HG03139 (cell line): ENCODE measurements around the gene TMEM255B.
"Not testable (repeated sequence)": the region's sequence is repeated elsewhere in the genome, so short reads cannot be mapped to it uniquely, and the experiment has no call there.

Experiments used
- ATAC-seq: cut with Tn5 transposase; IDR thresholded peaks from one replicate; pipeline ENCODE4 v1.9.1; 2021; ENCODE audit not compliant: unreplicated experiment

TMEM255B gene

DNA sequence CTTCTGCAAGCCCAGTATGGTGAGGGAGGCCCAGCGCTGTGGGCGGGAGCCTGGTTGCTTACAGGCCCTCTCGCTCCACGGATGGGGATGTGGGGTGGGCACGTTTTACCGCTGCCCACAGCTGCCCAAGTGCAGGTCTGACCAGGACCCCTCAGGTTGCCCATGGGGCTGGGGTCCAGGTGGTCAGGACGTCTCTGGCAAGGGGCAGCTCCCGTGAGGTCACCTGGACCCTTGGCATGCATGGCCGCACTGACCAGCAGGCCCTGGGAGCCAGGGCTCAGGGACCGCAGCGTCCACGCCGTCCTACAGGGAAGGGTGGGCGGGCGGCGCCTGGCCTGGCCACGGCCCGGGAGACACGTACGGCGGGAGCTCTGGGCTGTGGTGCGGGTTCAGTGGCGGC is 72.0 kb downstream of the TMEM255B start:
- no peak for ATAC-seq

DNA sequence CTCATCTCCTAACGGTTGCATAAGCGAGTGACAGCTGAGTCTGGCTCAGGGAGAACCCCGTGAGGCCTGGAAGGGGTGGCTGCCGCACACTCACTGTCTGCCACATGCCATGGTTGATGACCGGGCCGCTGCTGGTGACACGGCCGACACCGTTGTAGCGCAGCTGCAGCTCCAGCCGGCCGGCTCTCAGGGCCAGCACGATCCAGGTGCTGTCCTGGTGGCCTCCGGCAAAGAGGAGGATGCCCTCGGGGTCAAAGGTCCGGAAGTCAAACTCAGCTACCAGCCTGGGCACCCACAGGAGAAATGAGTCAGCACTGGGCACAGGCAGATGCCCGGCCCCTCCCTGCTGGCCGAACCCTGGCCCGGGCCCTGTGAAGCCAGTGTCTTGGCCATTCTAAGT is 73.2 kb downstream of the TMEM255B start:
- ATAC-seq = no peak

DNA sequence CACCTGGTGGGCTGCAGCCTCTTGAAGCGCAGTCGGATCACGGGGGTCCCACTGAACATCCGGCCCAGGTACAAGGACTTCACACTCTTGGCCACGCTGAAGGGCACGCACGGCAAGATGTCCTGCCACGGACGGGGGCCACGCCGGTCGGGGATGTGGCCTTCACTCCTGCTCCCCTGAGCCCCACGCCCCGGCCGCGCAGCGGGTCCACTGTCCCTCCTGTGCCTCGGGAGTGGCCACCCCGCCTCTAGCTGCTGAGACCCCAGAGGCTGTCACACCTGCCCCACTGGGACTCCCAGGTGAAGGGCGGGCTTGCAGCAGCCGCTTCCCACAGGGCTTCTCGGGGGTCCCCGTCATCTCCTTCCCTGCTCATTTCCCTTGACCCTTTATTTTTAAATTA is 73.6 kb downstream of the TMEM255B start:
- no peak for ATAC-seq

- no peak for ATAC-seq
These were observed 74.2 kb downstream of the TMEM255B start for GRCh38 chr13:113833111-113833830.

GRCh38 chr13:113834006-113834405 is 75.0 kb downstream of the TMEM255B start:
- ATAC-seq = not testable (repeated sequence)

DNA sequence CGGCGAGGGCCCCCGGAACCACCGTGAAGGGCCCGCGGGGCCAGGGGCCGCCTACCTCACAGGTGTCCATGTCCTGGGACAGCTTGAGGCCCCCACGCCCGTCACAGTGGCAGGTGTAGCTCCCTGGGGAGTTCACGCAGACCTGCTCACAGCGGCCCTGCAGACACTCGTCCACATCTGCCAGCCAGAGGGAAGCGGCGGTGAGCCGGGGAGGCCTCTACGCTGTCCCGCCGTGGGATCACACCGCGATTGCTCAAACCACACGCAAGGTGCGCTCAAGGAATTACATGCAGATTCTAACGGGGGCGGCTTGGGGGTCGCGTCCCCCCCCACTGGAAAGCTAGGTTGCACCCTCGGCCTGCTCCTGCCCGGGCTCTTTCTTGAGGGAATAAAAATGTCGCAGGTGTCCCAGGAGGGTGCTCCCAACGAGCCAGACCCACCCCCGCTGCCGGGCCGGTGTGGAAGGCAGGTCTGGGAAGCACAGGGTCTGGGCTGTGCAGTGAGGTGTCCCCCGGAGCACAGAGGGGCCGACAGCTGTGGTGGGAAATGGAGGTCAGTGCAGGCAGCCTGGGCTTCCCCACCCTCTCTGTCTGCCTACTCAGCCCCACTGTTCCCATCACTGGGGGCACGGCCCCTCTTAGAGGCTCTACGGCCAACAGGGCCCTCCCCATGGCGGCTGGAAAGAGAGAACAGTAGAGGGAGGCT is 75.6 kb downstream of the TMEM255B start:
- no peak for ATAC-seq

GRCh38 chr13:113835461-113836270 is 76.6 kb downstream of the TMEM255B start:
- no peak for ATAC-seq

DNA sequence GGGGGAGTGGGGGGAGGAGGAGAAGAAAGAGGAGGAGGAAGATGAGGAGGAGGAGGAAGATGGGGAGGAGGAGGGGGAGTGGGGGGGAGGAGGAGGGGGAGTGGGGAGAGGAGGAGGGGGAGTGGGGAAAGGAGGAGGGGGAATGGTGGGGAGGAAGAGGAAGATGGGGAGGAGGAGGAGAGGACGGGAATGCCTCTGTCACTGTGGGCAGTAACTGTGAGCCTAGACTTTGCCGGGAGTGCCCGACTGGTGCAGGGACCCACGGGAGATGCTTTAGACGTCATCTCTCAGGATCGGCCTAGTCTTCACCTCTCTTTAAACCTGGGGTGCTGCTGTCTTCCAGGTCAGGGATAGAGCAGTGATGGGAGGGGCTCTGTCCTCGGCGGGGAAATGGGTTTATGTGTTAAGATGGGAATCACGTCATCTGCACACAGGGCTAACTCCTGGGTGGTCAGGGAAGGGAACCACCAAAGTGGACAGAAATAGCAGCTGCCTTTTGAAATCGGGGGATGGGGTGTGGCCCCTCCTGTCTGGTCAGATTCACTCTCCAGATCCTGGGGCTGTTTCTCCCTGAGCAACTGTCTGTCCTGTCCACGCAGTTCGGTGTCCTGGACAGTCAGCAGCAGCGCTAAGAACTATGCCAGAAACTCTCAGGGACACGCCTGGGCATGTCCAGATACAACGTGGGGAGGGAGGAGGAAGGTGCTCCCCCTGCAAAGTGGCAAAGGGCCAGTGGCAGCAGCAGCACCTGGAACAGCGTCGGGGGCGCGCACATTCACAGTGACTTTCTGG is 77.9 kb downstream of the TMEM255B start:
- no peak for ATAC-seq

DNA sequence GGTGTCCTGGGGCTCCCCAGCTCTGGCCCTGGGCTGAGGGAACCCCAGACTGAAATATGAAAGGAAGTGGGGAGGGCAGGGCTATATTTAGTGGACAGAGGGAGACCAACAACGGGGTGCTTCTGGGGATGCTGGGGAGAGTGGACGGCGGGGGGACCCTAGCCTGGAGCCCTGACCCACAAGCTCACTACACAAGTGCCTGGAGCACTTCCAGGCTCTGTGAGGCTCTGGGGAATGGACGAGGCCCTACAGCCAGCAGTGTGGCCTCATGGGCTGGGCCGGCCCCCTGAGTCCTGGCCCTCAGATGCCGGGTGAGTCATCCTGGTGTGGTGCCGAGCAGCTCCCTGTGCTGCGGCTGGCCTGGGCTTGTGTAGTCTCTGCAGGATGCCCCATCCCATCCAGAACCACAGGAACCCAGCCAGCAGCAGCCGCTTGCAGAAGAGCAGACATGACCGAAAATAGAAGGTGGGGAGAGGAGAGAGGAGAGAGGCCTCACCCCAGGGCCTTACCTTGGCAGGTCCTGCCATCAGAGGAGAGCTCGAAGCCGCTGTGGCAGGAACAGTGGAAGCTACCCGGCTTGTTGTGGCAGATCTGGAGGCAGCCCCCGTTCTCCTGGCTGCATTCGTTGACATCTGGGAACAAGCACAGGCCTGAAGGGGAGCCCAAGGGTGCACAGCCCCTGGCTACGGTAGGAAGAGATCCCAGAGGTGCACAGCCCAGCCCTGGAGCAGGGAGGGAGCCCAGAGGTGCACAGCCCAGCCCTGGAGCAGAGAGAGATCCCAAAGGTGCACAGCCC is 78.7 kb downstream of the TMEM255B start:
- no peak for ATAC-seq

GRCh38 chr13:113838711-113839201 is 79.7 kb downstream of the TMEM255B start:
- ATAC-seq = no peak

DNA sequence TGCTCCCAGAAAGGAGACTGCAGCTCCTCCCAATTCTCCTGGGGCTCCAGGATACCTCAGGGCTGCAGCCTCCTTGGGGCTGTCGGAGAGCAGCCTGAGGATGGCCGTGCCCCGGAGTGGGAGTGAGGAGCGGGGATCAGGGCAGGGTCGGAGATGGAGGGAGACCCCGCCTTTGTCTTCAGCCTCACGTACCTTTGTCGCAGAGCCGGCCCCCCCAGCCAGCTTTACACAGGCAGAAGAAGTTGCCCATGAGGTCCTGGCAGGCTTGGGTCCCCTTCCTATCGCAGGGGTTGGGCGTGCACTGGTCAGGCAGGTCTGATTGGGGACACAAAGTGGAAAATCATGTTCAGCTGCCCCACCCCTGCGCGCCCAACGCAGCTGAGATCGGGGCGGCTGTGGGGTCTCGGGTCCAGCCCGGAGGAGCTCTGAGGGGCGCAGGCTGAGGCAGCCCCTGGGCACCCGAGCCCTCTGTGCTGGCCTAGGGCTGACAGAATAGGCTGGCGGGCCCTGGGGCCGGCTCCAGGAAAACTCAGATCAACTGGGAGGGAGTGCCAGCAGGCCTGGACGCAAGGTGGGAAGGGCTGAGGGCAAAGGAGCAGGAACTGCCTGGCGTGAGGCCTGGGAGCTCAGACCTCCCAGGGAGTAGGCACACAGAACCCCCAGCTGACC is 80.6 kb downstream of the TMEM255B start:
- ATAC-seq = no peak

GRCh38 chr13:113840541-113841352 is 81.7 kb downstream of the TMEM255B start:
- ATAC-seq = no peak

DNA sequence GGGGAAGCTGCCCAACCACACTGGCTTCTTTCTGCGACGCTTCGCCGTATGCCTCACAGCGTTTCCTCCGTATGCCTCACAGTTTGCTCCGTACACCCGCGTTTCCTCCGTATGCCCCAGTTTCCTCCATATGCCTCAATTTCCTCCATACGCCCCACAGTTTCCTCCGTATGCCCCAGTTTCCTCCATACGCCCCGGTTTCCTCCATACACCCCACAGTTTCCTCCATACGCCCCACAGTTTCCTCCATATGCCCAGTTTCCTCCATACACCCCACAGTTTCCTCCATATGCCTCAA is 82.3 kb downstream of the TMEM255B start:
- no peak for ATAC-seq

DNA sequence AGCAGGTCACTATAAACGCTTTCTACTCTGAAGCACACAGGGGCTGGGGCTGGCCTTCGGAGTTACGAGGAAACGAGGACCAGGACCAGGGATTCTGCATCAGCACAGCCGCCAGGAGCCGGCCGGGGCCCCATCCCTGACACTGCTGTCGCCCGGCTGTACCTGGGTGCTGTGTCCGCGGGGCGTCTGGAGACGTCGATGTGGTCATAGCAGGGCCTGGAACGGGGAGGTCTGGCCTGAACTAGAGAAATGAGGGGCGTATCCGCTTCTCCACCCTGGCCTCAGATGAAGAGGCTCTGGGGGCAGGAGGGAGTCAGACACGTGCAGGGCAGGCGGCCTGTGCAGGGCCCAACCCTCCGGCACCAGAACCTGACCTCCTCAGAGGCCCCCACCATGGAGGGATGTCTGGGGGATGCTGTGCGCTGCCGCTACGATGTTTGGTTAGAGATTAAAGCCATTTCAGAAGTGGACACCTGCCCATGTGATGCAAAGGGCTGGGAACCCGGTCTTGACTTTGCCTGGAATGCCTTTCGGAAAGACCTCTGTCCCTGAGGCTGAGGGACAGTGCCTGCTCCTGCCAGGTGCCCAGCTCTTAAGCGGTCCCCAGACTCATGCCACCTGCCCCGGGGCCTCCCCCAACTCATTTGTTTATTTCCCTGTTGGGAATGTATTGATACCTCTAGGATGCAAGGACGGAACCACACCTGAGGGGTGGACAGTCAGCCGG is 83.5 kb downstream of the TMEM255B start:
- no peak for ATAC-seq

DNA sequence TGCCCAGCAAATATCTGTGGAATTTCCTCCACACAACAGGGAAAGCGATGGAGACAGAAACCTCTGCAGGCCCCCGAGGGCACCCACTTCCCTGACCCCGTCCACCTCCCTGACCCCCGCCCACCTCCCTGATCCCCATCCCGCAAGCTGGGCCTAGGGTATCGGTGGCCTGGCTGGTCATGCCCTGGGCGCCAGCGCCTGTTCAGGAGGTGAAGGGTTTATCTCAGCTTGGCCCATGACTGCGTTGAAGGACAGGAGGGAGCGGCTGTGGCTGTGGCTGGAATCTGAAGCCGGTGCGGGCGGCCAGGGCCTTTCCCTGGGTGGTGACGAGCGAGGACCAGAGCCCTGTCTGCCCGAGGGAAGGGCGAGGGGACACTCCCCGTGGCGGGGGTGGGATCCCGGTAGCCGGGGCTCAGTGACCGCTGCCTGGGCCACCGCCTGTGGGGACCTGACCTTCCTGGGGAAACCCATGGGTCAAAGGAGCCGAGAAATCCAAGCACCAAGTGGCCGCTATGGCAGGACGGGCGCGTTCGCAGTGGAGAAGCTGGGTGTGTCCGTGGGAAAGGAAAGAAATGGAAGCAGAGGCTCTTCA is 84.1 kb downstream of the TMEM255B start:
- no peak for ATAC-seq

GRCh38 chr13:113843864-113844556 is 85.0 kb downstream of the TMEM255B start:
- ATAC-seq = no peak

DNA sequence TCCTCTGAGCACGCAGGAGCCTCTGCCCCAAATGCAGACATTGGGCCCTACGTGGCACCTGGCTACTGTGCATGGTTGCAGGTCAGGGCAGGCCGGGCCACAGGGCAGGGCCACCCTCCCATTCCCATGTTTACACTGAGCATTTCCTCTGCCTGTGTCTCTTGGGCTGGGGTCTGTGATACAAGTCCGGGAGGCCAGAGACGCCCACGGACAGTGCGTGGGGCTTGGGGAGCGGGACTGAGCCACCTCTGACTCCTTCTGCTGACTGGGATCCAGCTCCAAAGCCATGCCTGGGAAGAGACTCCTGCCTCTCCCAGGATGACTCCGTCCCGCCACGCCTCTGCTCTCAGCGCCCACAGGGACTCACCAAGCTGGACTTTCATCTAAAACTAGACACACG is 86.0 kb downstream of the TMEM255B start:
- ATAC-seq = no peak
